NCI-H187 treated with DMSO at 0.1 percent for 48 hours (cell line): ENCODE results near the gene ABTB2.
"Not testable (repeated sequence)": the region's sequence is repeated elsewhere in the genome, so short reads cannot be mapped to it uniquely, and the experiment has no call there.

ENCODE experiments used
- DNase-seq: peaks from one replicate; lab custom pipeline; 2025; lab: John Stamatoyannopoulos, UW

The ABTB2 gene

DNA sequence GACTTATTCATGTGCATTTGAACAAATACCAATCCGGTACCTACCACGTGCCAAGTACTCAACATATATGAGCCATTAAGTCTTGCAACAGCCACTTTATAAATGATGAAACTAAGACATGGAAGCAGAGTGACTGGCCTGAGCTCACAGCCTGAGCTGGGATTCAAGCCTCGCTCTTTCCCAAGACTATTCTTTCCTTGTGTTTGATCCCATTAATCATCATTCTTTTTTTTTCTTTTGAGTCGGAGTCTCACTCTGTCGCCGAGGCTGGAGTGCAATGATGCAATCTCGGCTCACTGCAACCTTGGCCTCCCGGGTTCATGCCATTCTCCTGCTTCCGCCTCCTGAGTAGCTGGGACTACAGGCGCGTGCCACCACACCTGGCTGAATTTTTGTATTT, 119.3 kb downstream of the ABTB2 start:
- DNase-seq, result no peak

DNA sequence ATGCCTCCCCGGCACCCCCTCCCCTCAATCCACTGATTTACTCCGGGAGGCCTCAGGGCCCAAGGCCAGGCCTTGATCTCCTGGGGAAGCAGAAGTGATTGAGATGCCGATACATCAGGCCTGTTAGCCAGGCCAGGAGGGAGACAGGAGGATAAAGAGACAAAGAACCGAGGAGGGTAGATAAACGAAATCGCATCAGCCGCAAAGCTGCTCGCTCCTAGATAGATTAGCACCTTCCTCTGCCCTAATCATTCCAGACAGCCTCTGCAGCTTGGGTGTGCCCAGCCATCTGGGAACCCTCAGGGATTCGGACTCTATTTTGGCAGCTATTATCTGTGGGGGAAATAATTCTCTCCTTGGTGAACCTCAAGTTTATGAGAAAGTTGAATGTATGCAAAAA, 121.2 kb downstream of the ABTB2 start:
- no peak for DNase-seq

DNA sequence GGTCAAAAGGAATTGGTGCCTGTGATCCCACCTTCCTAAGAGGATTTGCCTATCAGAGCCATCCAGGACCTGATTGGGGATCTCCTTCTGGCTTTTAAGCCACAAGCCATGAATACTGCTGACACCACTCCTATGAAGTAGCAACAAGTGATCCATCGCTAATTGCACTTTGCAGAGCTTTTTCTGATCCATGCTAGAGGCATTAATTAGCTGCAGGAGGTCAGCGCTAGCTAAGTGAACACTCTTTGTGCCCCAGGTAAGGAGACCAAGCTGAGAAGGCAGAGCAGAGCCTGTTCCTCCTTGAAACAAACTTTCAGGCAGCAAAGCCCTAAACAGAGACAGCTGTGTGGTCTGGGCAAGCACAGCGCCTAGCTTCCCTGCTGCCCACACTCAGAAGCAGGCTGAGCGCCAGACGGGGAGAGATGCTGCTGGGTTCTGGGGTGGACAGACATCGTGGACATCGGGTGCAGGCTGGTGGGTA, 122.2 kb downstream of the ABTB2 start:
- no peak for DNase-seq

DNA sequence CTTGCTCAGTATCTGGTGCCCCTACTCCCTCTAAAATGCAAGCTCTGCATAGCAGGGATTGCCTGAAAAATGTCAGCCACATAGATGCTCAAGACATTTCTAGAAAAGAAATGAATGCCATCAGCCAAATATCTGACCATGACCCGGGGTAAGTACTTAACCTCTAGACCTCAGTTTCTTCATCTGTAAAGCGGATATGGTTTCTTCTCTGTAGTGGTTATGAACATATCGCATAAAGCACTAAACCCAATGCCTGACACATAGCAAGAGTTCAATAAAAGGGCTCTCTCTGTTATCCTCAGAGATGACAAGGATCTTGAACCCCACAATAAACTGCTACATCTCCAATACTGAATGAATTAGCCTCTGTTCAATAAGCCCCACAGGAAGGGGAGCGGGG, 122.6 kb downstream of the ABTB2 start:
- DNase-seq, result no peak

DNA sequence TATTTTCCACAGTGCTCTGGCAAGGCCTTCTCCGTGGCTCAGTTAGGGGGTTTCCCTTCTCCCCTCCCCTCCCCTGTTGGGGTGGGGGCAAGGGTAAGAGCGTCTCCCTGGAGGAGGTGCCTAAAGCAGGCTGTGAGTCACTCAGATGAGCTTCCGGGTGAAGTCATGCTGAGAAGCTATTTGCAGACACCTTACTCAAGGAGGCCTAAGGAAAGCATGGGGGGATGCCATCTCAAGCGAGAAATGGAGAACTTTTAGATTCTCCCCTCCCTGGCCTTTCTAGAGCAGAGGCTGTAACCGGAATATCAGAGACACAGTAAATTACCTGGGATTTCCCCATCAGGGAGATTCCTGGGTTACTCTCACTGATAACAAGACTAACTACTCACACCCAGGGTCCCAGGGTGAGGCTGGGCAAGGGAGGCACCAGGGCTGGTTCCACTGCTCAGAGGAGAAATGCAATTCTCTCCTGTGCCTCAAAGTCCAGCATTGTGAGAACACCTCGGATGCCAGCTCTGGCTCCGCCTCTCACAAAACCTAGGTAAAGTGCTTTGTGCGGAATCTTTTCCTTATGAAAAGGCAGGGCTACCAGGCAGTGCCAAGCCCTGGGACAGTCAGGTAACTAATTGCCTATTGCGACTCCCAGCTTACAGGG, 123.6 kb downstream of the ABTB2 start:
- no peak for DNase-seq

DNA sequence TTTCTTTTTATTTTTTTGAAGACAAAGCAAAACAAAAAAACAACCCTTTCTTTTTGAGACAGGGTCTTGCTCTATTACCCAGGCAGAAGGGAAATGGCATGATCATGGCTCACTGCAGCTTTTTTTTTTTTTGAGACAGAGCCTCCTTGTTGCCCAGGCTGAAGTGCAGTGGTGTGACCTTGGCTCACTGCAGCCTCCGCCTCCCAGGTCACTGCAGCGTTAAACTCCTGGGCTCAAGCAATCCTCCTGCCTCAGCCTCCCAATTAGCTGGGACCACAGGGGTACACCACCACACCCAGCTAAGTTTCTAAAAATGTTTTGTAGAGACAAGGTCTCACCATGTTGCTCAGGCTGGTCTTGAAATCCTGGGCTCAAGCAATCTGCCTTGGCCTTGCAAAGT, 124.6 kb downstream of the ABTB2 start:
- no peak for DNase-seq

DNA sequence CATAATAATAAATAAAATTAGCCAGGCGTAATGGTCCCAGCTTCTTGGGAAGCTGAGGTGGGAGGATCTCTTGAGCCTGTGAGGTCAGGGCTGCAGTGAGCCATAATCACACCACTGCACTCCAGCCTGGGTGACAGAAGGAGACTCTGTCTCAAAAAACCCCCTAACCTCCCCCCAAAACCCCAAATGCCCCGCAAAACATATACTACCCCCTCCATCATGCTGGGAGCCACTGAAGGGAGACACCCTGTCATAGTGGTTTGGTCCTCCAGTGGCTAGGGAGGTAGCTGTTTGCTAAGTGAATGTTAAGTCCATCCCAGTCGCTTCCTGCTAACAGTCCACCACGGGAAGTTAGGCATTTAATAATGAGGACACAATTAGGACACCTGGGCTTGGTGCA, 125.0 kb downstream of the ABTB2 start:
- no peak for DNase-seq

DNA sequence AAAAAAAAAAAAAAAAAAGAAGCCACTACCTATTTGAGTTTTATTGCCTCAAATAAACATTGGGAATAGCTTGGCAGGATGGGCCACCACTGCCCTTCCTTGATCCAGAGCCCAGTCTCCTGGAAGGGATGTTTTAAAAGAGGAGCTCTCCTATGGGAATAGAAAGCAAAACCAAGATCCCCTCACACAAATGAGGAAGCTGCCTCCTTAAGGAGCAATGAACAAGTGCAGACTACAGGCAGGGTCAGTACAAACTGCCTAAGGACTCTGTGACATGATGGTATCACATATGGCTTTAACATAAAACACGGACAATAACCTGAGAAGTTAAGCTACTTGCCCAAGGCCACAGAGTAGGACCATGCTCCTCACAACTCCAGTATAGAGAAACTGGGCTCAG, 131.6 kb downstream of the ABTB2 start:
- DNase-seq, result no peak

DNA sequence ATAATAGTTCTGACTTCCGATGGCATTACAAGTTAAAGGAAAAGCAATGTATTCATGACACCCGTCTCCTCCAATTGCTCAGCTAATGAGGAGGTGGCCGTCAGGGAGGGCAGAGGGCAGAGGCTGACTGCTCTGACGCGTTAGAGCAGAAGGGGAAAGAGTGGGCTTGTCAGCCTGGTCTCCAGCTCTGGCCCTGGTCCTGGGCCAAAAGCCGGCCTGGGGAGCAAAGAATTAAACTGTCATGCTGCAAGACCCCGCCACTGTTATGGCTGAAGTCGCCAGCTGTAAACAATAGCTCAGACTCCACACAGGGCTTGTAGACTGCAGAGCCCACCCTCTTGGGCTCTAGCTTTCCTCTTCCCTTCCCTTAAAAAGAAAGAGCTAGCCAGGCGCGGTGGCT, 132.7 kb downstream of the ABTB2 start:
- no peak for DNase-seq

DNA sequence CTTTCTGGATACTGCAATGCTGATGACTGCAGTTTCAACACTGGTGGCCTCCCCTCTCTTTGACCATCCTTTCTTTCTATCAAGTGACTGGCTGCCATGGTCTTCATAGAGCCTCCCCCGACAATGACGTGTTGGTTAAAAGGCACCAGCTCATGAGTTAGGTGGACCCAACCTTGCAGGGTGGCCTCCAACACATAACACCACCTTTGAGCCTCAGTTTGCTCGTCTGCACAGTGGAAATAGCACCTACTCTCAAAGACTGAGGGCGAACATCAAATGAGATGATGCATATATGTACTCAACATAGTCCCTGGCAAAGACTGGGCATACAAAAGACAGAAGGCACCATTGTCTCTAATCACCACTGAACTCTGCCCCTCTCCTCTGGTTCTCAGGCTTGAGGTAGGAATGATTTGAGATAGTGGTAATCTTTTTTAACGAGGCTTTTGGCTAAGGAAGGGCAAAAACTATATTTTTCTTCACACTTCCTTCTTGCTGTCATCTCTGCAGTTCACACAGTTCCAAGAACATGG, 133.3 kb downstream of the ABTB2 start:
- DNase-seq, result no peak

DNA sequence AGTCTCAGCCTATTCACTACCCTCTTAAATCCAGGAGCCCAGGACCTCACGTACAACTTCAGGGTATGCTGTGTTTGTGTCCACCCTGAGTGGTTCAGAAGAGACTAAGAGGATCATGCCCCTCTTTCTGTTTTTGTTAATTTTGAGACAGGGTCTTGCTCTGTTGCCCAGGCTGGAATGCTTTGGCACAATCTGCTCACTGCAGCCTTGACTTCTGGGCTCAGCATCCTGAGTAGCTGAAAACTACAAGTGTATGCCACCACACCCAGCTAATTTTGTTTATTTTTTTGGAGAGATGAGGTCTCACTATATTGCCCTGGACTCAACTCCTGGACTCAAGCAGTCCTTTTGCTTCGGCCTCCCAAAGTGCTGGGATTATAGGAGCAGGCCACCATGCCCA, 133.9 kb downstream of the ABTB2 start:
- DNase-seq, result no peak

DNA sequence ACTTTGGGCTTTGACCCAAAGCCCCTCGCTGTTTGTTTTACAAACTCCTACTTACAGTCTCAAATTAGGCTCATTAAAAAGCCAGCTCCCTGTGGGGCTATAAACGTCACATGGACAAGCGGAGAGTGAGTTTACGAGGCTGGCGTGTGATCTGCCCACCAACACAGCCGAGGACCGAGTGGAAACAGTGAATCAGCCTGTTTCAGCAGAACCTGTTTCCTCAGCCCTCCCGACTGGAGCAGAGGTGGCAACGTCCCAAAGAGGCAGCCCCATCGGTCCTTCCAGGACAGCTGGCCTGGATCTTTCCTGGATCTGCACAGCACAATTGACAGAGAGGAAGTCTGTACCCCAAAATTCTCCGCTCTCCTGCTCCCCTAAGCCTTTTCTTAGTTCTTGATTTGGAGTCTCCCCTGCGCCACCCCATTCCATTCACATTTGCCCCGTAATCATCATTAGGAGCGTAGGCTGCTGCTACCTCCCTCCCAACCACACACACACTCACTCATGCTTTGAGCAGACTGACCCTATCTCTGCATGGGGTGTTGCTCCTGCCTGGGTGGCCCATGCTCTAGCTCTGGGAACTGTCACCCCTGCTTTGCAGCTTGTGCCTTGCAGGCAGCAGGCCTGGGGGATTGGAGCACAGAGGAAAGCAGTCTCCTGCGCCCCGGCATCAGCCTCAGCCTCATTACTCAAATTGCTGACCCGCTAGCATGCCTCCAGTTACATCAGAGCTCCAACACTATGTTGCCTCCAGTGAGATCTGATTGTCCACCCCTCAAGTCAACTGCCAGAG, 134.6 kb downstream of the ABTB2 start:
- DNase-seq, result no peak

DNA sequence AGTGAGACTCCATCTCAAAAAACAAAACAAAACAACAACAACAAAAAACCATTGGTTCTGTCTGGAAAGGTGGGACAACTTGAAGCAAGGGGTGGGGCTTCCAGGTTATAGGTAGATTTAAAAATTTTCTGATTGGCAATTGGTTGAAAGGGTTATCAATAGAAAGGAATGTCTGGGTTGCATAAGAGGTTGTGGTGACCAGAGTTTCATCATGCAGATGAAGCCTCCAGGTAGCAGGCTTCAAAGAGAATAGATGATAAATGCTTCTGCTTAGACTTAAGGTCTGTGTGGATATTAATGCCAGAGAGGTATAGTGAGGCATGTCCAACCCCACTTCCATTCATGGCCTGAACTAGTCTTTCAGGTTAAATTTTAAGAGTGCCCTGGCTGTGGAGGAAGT, 135.8 kb downstream of the ABTB2 start:
- DNase-seq, result no peak

DNA sequence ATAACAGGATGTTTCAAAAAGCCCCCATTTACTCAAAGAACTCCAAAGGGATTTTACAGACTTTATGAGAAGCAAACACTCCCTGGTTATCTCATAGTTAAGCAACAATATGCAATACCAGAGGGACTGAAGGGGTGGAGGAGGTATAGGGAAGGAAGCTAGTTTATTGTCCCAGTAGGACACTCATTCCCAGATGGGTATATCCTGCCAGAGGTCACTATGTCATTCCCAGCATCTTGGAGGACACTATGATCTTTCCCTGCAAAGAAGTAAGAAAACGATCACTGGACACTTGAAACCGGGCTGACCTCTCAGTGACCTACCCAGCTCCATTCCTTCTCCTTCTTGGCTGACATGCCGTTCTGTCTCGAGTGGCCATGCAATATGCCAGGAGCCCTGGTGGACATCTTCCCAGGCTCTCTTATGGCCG, 137.9 kb downstream of the ABTB2 start:
- DNase-seq, result no peak

DNA sequence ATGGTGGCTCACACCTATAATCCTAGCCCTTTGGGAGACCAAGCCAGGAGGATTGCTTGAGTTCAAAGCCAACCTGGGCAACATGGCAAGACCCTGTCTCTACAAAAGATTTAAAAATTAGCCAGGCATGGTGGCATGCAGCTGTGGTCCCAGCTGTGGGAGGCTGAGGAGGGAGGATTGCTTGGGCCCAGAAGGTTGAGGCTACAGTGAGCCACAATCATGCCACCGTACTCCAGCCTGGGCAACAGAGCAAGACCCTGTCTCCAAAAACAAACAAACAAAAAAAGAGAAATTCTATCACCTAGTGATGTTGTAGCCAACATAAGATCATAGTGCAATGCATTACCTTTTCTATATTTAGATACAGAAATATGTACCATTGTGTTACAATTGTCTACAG, 138.5 kb downstream of the ABTB2 start:
- no peak for DNase-seq

DNA sequence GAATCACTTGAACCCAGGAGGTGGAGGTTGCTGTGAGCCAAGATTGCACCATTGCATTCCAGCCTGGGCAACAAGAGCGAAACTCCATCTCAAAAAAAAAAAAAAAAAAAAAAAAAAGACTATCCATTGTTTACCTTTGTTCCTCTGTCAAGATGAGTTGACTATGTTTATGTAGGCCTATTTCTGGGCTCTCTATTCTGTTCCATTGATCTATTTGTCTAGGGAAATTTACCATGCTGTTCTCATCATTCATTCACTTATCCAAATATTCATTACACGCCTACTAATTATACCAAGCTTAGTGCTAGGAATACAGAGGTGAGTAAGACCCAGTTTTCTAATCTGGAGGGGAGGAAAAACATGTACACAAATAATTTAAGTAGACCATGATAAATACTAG, 139.1 kb downstream of the ABTB2 start:
- not testable (repeated sequence) for DNase-seq

DNA sequence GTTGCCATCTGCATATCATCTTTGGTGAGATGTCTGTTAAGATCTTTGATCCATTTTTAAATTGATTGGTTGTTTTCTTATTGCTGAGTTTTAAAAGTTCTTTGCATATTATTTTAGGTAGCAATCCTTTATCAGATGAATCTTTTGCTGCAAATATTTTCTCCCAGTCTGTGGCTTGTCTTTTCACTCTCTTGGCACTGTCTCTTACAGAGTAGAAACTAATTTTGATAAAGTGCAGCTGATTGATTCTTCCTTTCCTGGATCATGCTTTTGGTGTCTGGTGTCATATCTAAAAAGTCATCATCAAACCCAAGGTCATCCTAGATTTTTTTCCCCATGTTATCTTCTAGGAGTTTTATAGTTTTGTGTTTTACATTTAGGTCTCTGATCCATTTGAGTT, 139.7 kb downstream of the ABTB2 start:
- no peak for DNase-seq

DNA sequence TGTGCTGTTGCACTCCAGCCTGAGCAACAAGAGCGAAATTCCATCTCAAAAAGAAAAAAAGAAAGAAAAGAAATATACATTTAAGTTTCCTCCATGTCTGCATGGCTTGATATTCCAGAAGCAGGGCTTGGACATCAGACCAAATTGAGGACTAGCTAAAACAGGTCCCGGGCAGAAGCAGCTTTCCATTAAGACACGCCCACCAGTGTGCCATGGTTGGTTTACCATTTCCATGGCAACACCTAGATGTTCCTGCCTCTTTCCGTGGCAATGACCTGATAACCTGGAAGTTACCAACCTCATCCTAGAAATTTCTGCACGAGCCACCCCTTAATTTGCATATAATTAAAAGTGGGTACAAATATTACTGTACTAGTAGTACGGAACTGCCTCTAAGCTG, 141.1 kb downstream of the ABTB2 start:
- DNase-seq, result peak; percentile 39

DNA sequence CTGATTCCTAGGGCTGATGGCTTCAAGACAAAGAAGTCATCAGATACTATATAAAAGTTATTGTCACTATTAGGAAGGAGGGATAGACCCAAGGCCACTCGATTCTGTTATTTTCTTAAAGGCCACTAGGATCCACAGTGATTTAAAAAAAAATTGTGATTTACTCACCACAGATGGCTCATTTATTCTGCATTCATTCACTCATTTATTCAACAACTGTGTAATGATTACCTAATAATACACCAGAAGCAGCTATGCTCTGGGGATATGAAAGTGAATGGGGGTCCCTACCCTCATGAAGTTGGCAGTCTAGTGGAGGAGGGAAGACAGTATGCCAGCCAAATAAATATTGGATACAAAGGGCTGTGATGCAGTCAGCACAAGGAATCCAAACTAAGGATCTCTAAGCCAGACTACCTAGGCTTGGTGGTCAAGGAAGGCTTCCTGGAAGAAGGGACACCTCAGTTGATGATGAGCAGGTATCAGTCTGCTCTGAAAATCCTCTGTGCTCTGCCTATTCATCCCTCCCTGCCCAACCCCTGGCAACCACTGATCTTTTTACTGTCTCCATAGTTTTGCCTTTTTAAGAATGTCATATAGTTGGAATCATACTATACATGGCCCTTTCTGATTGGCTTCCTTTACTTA, 141.9 kb downstream of the ABTB2 start:
- DNase-seq, result no peak

DNA sequence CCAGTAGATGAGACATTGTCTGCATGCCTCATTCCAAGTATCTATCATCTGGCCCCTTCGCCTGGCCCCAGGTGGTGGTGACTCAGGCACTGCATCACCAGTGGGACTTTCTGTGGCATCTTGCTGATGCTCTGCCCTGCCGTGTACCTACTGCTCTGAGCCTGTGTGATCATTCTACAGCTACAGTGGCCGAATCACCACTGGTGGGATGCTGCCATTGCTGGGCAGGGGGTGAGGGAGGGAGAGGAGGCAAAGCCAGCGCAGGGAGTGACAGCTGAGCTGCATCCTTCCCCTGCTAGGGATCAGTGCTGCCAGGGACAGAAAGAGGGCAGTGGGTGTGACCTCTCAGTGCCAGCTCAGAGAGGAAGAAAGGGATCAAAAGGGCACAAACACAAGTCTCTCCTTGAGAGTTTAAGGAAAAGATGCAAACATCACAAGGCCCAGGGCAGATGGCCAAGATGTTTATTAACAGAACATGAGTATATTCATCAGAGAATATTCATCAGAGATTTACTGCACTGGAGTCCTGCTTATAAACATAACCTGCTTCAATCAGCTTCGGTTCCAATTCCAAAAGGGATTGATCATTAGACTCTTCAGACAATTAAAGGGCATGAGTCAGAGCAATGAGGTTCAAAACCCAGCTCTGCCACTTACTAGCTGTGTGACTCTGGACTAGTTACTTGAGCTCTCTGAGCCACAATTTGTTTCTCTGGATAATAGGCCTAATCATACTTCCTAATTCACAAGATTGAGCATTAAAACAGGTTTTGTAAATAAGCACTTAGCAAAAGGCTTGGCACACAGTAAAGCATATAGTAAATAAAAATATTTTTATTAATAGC, 142.6 kb downstream of the ABTB2 start:
- DNase-seq, result no peak

DNA sequence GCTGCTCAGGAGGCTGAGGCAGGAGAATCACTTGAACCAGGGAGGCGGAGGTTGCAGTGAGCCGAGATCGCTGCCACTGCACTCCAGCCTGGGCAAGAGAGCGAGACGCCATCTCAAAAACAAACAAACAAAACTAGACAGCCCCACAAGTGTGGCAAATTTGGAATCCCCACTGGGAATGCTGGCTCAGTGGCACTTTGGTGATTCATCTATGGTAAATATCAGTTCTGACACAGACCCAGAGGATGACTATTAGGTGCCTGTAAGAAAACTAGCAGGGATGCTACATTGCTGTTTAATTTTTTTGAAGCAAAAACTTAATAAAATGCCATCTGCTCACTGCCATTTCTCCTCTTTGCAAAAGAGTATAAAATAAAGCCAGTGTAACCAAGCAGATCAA, 144.4 kb downstream of the ABTB2 start:
- no peak for DNase-seq

DNA sequence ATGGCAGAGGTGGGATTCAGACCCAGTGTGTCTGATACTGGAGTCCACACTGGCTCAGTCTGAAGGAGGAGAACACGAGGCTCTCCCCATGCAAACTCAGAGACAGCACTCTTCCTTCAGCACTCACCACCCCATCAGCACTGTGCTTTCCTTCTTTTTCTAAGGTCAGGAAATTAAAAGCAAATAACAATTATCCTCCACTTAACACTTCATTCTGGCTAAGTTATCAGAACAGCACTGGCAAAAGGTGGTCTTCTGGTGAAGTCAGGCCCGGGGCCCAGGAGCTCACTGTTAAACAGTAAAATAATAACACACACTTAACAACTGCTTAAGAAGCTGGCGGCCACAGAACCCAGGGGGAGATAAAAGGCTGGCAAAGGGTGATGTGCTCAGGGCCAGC, 145.2 kb downstream of the ABTB2 start:
- no peak for DNase-seq
